HG02610 (cell line): ENCODE data around the gene DCAKD.
"Not testable (repeated sequence)": the region's sequence is repeated elsewhere in the genome, so short reads cannot be mapped to it uniquely, and the experiment has no call there.

Source experiments
- ATAC-seq: cut with Tn5 transposase; IDR thresholded peaks from one replicate; pipeline ENCODE4 v1.9.1; 2021; ENCODE audit warnings: mild to moderate bottlenecking, moderate library complexity; ENCODE audit not compliant: unreplicated experiment

Gene DCAKD

GRCh38 chr17:45067637-45068036, 16.2 kb upstream of the DCAKD start:
- no peak for ATAC-seq

DNA sequence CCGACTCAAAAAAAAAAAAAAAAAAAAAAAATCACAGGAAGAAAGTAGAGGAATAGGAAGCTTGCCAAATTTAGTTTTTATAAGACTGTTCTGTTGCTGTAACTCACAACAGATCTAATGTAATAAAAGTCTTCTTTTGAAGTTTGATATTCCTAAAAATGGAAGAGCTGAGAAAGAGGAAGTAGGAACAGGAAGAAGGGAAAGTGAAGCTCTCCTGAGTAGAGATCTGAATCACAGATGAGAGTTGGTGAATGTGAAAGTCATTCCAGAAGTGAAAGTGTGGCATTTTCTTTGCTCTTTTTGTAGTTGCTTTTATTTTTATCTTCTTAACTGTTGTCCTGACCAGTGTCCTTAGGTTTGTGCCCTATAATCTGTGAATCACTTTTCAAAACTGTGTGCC, 11.8 kb upstream of the DCAKD start:
- ATAC-seq: no peak

DNA sequence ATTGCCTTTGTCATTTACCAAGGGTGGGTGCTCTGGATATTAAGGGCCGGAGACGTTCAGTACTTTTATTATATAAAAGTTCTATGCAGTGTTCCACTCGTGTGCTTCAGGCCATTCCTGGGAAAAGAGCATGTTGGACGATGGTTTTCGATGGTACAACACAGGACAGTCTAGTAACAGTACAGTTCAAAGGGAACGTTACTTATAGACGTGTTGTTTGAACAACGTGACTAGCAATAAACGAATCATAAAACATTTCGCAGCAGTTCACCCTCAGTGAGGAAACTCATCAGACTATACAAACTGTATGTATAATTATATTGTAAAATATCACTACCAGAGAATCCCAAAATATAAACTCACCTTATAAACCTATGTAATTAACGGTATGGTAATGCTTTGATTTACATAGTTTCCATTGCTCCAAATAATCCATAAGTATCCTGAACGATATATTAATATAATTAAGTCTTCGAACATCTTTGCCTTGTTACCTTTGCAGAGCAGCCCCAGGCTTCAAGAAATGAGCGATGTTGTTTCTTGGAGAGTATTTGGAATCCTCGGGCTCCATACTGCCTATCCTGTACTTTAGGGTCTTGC, 10.3 kb upstream of the DCAKD start:
- no peak for ATAC-seq

DNA sequence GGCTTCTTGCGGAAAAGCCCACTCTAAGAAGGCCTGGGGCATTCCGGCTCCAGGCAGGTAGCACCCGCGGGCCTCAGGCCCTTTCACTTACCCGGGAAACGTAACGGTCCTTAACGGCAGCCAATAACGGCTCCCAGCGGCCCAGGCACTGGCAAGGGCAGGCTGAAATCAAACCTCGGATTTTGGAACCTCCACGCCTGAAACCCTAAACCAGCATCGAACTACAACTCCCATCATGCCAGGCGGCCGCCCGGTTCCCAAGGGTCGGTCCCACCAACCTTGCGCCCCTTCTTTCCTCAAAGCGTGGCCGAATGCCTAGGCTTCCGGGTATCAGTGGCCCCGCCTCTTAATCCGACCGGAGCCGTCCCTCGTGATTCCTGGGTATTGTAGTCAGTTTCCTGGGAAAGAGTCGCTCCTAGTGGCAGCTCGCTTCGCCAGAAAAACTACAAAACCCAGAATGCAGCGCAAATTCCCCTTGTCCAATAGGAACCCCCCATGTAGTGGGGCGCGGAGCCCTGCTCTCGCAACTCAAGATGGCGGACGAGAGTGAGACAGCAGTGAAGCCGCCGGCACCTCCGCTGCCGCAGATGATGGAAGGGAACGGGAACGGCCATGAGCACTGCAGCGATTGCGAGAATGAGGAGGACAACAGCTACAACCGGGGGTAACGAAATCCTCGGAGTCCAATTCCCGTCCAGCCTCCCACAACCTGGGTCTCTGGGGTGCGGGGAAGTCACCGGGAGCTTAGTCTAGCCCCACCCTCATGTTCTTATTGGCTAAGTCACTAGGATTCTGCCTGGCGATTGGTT, 9.6 kb upstream of the DCAKD start, which contains the start of gene NMT1:
Gene NMT1, plus strand, starts transcription at position 521 of the 809 bp plus-strand sequence. Its CDS starts 13 bp downstream, at position 534.
- peak; percentile 83 for ATAC-seq

GRCh38 chr17:45060382-45060796, 9.0 kb upstream of the DCAKD start:
- no peak for ATAC-seq

DNA sequence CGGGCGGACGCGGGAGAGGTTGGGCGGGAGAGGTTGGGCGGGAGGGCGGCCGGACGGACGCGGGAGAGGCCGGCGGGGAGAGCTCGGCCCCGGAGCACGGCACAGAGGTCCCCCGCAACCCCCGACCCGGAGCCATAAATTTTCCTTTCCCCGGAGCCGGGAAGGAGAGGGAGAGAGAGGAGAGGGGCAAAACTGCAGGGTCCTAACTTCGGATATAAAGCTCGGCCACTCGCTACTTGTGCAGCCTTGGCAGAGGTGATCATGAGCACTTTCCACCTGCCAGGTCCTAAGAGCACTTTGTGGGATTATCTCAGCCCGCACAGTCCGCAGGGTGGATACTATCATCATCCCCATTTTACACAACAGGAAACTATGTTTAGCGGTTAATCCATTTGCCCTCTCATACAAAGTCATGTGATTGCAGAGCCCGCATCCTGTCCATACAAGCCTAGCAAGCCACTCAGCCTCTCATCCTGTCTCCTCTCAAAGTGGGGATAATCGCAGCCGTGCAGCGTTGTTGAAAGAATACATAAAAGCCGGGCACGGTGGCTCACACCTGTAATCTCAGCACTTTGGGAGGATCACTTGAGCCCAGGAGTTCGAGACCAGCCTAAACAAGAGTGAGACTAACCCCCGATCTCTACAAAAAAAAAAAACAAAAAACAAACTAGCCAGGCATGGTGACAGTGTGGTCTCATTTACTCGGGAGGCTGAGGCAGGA, 780 bp upstream of the DCAKD start:
- no peak for ATAC-seq

DNA sequence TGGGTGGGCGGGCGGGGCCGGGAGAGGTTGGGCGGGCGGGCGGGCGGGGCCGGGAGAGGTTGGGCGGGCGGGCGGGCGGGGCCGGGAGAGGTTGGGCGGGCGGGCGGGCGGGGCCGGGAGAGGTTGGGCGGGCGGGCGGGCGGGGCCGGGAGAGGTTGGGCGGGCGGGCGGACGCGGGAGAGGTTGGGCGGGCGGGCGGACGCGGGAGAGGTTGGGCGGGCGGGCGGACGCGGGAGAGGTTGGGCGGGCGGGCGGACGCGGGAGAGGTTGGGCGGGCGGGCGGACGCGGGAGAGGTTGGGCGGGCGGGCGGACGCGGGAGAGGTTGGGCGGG, 254 bp upstream of the DCAKD start:
- ATAC-seq: not testable (repeated sequence)

DNA sequence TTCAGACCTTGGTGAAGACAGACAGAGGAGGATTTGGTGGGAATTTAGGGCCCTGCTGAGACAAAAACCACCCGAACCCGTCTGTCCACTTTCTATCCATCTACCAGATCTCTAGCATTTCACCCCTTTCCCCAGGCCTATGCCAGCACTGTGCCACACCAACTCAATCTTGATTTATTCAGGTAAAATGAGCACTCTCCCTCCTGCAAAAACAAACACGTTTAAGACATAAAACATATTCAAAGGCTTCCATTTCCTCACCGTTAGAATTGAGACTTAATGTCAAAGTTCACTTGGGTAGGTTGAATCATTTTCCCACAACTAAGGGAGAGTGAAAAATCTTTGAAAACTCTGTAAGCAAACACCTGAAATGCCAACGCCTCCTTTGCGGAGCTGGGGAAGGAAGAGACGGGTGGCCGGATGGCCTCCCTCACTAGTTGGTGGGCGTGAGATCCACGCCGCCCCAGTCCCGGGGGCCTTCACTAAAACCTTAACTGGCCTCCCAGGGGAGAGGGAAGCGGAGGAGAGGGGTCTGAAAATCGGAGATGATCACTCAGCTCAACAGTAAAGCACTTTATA, 862 bp downstream of the DCAKD start:
- ATAC-seq: no peak

GRCh38 chr17:45048795-45049563, 2.5 kb downstream of the DCAKD start:
- no peak for ATAC-seq

GRCh38 chr17:45046537-45047125, 4.8 kb downstream of the DCAKD start:
- peak; percentile 37 for ATAC-seq

DNA sequence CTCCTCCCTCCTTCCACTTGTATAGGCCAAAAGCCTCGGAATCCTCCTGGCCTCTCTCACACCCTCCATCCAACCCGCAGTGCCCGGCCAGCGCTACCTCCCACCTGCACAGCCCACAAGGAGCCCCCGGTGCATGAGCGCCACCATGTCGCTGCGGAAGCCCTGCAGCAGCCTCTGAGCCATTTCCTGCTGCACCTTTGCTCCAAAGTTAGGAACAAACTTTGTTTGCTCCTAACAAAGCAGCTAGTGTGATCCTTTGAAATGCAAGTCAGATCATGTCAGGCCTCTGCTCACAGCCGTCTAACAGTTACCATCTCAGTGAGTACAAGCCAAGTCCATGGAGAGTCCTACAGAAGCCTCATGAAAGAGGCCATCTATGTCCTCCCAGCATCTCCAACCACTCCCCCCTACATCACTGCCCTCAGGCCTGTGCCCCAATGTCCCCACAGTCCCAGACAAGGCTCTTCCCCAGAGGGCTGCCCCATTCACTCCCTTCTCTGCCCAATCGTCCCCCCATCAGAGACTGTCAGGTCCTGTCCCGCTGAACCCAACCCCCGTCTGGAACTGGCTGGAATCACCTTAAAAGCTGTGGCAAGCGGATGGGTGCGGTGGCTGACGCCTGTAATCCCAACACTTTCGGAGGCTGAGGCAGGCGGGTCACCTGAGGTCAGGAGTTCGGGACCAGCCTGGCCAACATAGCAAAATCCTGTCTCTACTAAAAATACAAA, 7.5 kb downstream of the DCAKD start:
- ATAC-seq: no peak

- no peak for ATAC-seq
These were observed 8.9 kb downstream of the DCAKD start for GRCh38 chr17:45042346-45043120.

DNA sequence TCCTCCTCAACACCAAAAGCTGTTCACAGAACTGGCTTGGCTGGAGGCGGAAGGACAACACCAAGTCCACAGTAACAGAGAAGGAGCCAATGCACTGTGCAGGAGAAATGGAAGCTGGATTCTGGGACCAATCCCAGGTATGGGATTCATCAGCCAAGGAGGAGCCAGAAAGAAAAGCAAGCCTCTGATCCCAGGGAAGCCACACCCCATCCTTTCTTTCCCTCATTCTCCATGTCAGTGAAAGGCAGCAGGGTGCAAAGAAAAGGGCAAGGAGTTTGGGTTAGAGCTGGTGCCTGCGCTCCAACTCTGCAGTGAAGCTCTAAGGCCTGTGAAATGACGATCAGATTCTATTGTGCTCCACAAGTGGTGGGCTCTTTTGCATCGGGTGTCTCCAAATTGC, 11.0 kb downstream of the DCAKD start:
- ATAC-seq: no peak

- no peak for ATAC-seq
These were observed 12.5 kb downstream of the DCAKD start for GRCh38 chr17:45038728-45039634.

GRCh38 chr17:45036691-45037090, 14.7 kb downstream of the DCAKD start:
- no peak for ATAC-seq

- no peak for ATAC-seq
These were observed 15.6 kb downstream of the DCAKD start for GRCh38 chr17:45035848-45036247.

GRCh38 chr17:45034599-45034998, 16.8 kb downstream of the DCAKD start:
- ATAC-seq: no peak

- no peak for ATAC-seq
These were observed 19.3 kb downstream of the DCAKD start for GRCh38 chr17:45032174-45032541.
